ENCODE results near the gene TBC1D16.

- no peak for TF ChIP-seq TAF1 (IDR thresholded peaks at IDR 0.05; ENCODE audit: low read depth, low read length)
- no peak for TF ChIP-seq POLR2A (IDR thresholded peaks at IDR 0.05; ENCODE audit: low read depth, low read length)
- TF ChIP-seq SPI1 (IDR thresholded peaks at IDR 0.05; ENCODE audit: low read depth, low read length) = no peak
Observed at GRCh38 chr17:79922116-79922601, 113.5 kb downstream of the TBC1D16 start.

Data from GM12891 (cell line).